Motor neuron (in vitro differentiated cells): ENCODE measurements around the gene PANK3. TPM values are rescaled to one million over a fixed set of nuclear protein-coding genes. Genes with fewer than 3 reads are reported as not detected.
"Not testable (repeated sequence)": the region's sequence is repeated elsewhere in the genome, so short reads cannot be mapped to it uniquely, and the experiment has no call there.

Experiments used
- ATAC-seq, 8 experiments: fragments of 200-7000 bp; cut with Tn5 transposase; replicated peaks in 6 of 8; 2 replicates each; pipeline ENCODE4 v1.8.0; 2021; ENCODE audit warnings: mild to moderate bottlenecking in 8 of 8, moderate library complexity in 8 of 8
- H3K27ac ChIP-seq, 2 donors: fragments of 250-450 bp; sonication (Bioruptor Pico); 2 replicates each; pipeline ENCODE4 v1.9.0; 2021; ENCODE audit warnings: antibody characterized with exemption in 2 of 2, mild to moderate bottlenecking in 2 of 2, moderate library complexity in 1 of 2
- H3K4me1 ChIP-seq, 2 donors: fragments of 250-450 bp; sonication (Bioruptor Pico); replicated peaks in 1 of 2; 2 replicates each; pipeline ENCODE4 v1.6.1; 2021; ENCODE audit warnings: antibody characterized with exemption in 2 of 2, mild to moderate bottlenecking in 2 of 2, moderate library complexity in 1 of 2
- H3K4me3 ChIP-seq, 5 donors: fragments of 250-450 bp; sonication (Bioruptor Pico); 2 replicates each; pipeline ENCODE4 v1.9.0; 2021; ENCODE audit warnings: antibody characterized with exemption in 5 of 5, mild to moderate bottlenecking in 5 of 5, moderate library complexity in 4 of 5
- WGBS, 10 experiments: fragments of 450-650 bp; shearing (Covaris generic); methylation state at CpG; one replicate each; pipeline ENCODE4 v1.0.0; 2022; 5-methylcytosine and 5-hydroxymethylcytosine counted together
- in situ Hi-C, 9 experiments: fragments of 400-800 bp; cut with MboI; loops; one replicate each; pipeline ENCODE4 v1.15.0; 2021; ENCODE audit warnings: low sequenced_read_pairs in 9 of 9, low pct_unique_long_range_greater_than_20kb in 2 of 9; ENCODE audit not compliant: unreplicated experiment in 9 of 9
- total RNA-seq, 8 experiments: library from RNA; unstranded; fragments of 300-600 nt; gene quantifications; 2 replicates each; pipeline versions ENCODE4 v1.2.3 to v1.2.4, GENCODE V29; 2022

Gene PANK3
- total RNA-seq, 8 experiments from 2014 or later, result 44.3 to 82.0 (median 65.6) TPM

- Histone ChIP-seq H3K4me3 (no peak overlapping the region), H3K27ac (no peak overlapping the region), H3K4me1 (no peaks in the 10 kb centered on the region)
- in situ Hi-C loops, result no loop called here
- 60 to 83% (median 80%) methylated on average over 1 to 2 of the region's 2 CpGs; no CpG with 5 or more reads in 5 of the 10 experiments for WGBS, 10 experiments
- ATAC-seq, result no peak
These were observed 27.4 kb upstream of the PANK3 start for GRCh38 chr5:168606562-168606961.

- H3K4me1 ChIP-seq, result peaks cover 0 to 3% of the 10 kb centered on the region in 2 donors
- in situ Hi-C loops, result no loop called here
- peak in 2 of 8 experiments; percentile 83 to 84 for ATAC-seq
These were observed 25.3 kb upstream of the PANK3 start for GRCh38 chr5:168604436-168604835.

GRCh38 chr5:168603746-168604145 is 24.6 kb upstream of the PANK3 start:
- peaks cover 0 to 3% of the 10 kb centered on the region in 2 donors for H3K4me1 ChIP-seq
- in situ Hi-C loops, result no loop called here
- ATAC-seq, result peak in 2 of 8 experiments; percentile 42 to 54
- no peak overlapping the region for H3K27ac ChIP-seq
- H3K4me3 ChIP-seq, result no peak overlapping the region

More at GRCh38 chr5:168604436-168604835, 25.3 kb upstream of the PANK3 start:
- Histone ChIP-seq H3K4me3 (no peak overlapping the region), H3K27ac (no peak overlapping the region)

GRCh38 chr5:168602517-168602916 is 23.3 kb upstream of the PANK3 start:
- in situ Hi-C loops, result no loop called here
- ATAC-seq, result no peak
- peaks cover 8 to 13% of the 10 kb centered on the region in 2 donors for H3K4me1 ChIP-seq
- H3K27ac ChIP-seq, result no peak overlapping the region
- no peak overlapping the region for H3K4me3 ChIP-seq

GRCh38 chr5:168601972-168602371 is 22.8 kb upstream of the PANK3 start:
- Histone ChIP-seq H3K4me3 (no peak overlapping the region), H3K27ac (no peak overlapping the region), H3K4me1 (peaks cover 8 to 13% of the 10 kb centered on the region in 2 donors)
- in situ Hi-C loops, result no loop called here
- 78 to 100% (median 88%) methylated on average over 1 to 2 of the region's 2 CpGs; no CpG with 5 or more reads in 3 of the 10 experiments for WGBS, 10 experiments
- ATAC-seq, result no peak

- H3K4me1 ChIP-seq, result peaks cover 8 to 13% of the 10 kb centered on the region in 2 donors
- H3K4me3 ChIP-seq, result no peak overlapping the region
- peak in 2 of 8 experiments; percentile 17 to 32 for ATAC-seq
- in situ Hi-C loops, result no loop called here
- WGBS, 10 experiments, result 31 to 100% (median 59%) methylated on average over 1 to 3 of the region's 3 CpGs; no CpG with 5 or more reads in 2 of the 10 experiments
- H3K27ac ChIP-seq, result no peak overlapping the region
These were observed 21.2 kb upstream of the PANK3 start for GRCh38 chr5:168600409-168600808.

GRCh38 chr5:168599826-168600225 is 20.7 kb upstream of the PANK3 start:
- in situ Hi-C loops, result no loop called here

GRCh38 chr5:168598639-168599038 is 19.5 kb upstream of the PANK3 start:
- no peak overlapping the region for H3K4me3 ChIP-seq
- 60 to 92% (median 73%) methylated on average over 1 to 3 of the region's 3 CpGs; no CpG with 5 or more reads in 4 of the 10 experiments for WGBS, 10 experiments
- no peak for ATAC-seq
- in situ Hi-C loops, result no loop called here
- H3K27ac ChIP-seq, result no peak overlapping the region
- peaks cover 8 to 13% of the 10 kb centered on the region in 2 donors for H3K4me1 ChIP-seq

More at GRCh38 chr5:168599826-168600225, 20.7 kb upstream of the PANK3 start:
- WGBS, 10 experiments, result 78 to 100% (median 95%) methylated on average over 2 to 10 of the region's 10 CpGs
- no peak for ATAC-seq
- peaks cover 8 to 13% of the 10 kb centered on the region in 2 donors for H3K4me1 ChIP-seq
- no peak overlapping the region for H3K27ac ChIP-seq
- H3K4me3 ChIP-seq, result no peak overlapping the region

- no peak overlapping the region for H3K4me3 ChIP-seq
- 33 to 95% (median 72%) methylated on average over 1 to 2 of the region's 2 CpGs; no CpG with 5 or more reads in 3 of the 10 experiments for WGBS, 10 experiments
- in situ Hi-C loops, result no loop called here
- no peak overlapping the region for H3K27ac ChIP-seq
- H3K4me1 ChIP-seq, result peaks cover 8 to 13% of the 10 kb centered on the region in 2 donors
- no peak for ATAC-seq
These were observed 17.8 kb upstream of the PANK3 start for GRCh38 chr5:168596927-168597326.

GRCh38 chr5:168596122-168596521 is 17.0 kb upstream of the PANK3 start:
- H3K27ac ChIP-seq, in situ Hi-C loops, H3K4me3 ChIP-seq, ATAC-seq: not testable (repeated sequence)
- WGBS, 10 experiments, result 0 to 75% (median 67%) methylated on average over 1 of the region's 1 CpG; no CpG with 5 or more reads in 7 of the 10 experiments
- H3K4me1 ChIP-seq, result peaks cover 8 to 13% of the 10 kb centered on the region in 2 donors

GRCh38 chr5:168592014-168592368 is 12.8 kb upstream of the PANK3 start:
- in situ Hi-C loops, result no loop called here
- peak in 1 of 8 experiments; percentile 24 for ATAC-seq
- H3K4me3 ChIP-seq, result no peak overlapping the region
- 86 to 100% (median 100%) methylated on average over 1 of the region's 1 CpG; no CpG with 5 or more reads in 3 of the 10 experiments for whole genome bisulfite sequencing, 10 experiments
- no peaks in the 10 kb centered on the region for H3K4me1 ChIP-seq
- H3K27ac ChIP-seq, result no peak overlapping the region

GRCh38 chr5:168591302-168592013 is 12.3 kb upstream of the PANK3 start:
- in situ Hi-C loops, result no loop called here

GRCh38 chr5:168590666-168591065 is 11.5 kb upstream of the PANK3 start:
- no peak for ATAC-seq
- in situ Hi-C loops, result no loop called here
- Histone ChIP-seq H3K4me1 (peaks cover under 1 to 4% of the 10 kb centered on the region in 2 donors), H3K4me3 (no peak overlapping the region), H3K27ac (no peak overlapping the region)
- WGBS, 10 experiments, result 0 to 100% (median 87%) methylated on average over 1 to 3 of the region's 3 CpGs; no CpG with 5 or more reads in 5 of the 10 experiments

More at GRCh38 chr5:168591302-168592013, 12.3 kb upstream of the PANK3 start:
- WGBS, 10 experiments, result 13 to 88% (median 56%) methylated on average over 1 to 2 of the region's 2 CpGs; no CpG with 5 or more reads in 2 of the 10 experiments
- no peak overlapping the region for H3K4me3 ChIP-seq
- no peaks in the 10 kb centered on the region for H3K4me1 ChIP-seq
- no peak overlapping the region for H3K27ac ChIP-seq
- ATAC-seq, result no peak

- WGBS, 10 experiments, result 0 to 100% (median 92%) methylated on average over 1 to 5 of the region's 5 CpGs; no CpG with 5 or more reads in 6 of the 10 experiments
- no peak for ATAC-seq
- in situ Hi-C loops, result no loop called here
- Histone ChIP-seq H3K4me1 (peaks cover 6 to 11% of the 10 kb centered on the region in 2 donors), H3K4me3 (no peak overlapping the region), H3K27ac (no peak overlapping the region)
These were observed 8.8 kb upstream of the PANK3 start for GRCh38 chr5:168587987-168588386.
